ENCODE results near the gene ENAH.

ENAH gene

GRCh38 chr1:225494789-225495359 is 158.0 kb downstream of the ENAH start:
- ATAC-seq (replicated peaks) (no peak), DNase-seq (no peak)
- no peak overlapping the region for H3K4me3 Mint-ChIP-seq
- no peak overlapping the region for H3K27ac Mint-ChIP-seq
- H3K9me3 Mint-ChIP-seq: no peaks in the 10 kb centered on the region
- peaks cover under 1 to 3% of the 10 kb centered on the region in 2 donors for H3K36me3 Mint-ChIP-seq
- peaks cover 6 to 30% of the 10 kb centered on the region in 2 donors for H3K4me1 Mint-ChIP-seq
- no peaks in the 10 kb centered on the region for H3K27me3 Mint-ChIP-seq

GRCh38 chr1:225493591-225494246 is 159.2 kb downstream of the ENAH start:
- Mint-ChIP-seq H3K4me3 (no peak overlapping the region), H3K9me3 (no peaks in the 10 kb centered on the region), H3K27me3 (no peaks in the 10 kb centered on the region), H3K4me1 (peaks cover 5 to 29% of the 10 kb centered on the region in 2 donors), H3K27ac (no peak overlapping the region), H3K36me3 (peaks cover 0 to 2% of the 10 kb centered on the region in 2 donors)
- ATAC-seq (replicated peaks) (no peak), DNase-seq (no peak)

GRCh38 chr1:225488676-225489075 is 164.2 kb downstream of the ENAH start:
- Mint-ChIP-seq H3K4me3 (no peak overlapping the region), H3K4me1 (peaks cover 0 to under 1% of the 10 kb centered on the region in 2 donors), H3K36me3 (no peaks in the 10 kb centered on the region), H3K9me3 (no peaks in the 10 kb centered on the region), H3K27ac (no peak overlapping the region), H3K27me3 (peaks cover 3 to 6% of the 10 kb centered on the region in 2 donors)
- ATAC-seq (replicated peaks): no peak
- no peak for DNase-seq

GRCh38 chr1:225486856-225487255 is 166.1 kb downstream of the ENAH start:
- Mint-ChIP-seq H3K4me3 (no peak overlapping the region), H3K9me3 (no peaks in the 10 kb centered on the region), H3K4me1 (peaks cover 3 to 4% of the 10 kb centered on the region in 2 donors), H3K36me3 (no peaks in the 10 kb centered on the region), H3K27ac (no peak overlapping the region), H3K27me3 (peaks cover 3 to 6% of the 10 kb centered on the region in 2 donors)
- no peak for DNase-seq
- no peak for ATAC-seq (replicated peaks)

- DNase-seq (no peak), ATAC-seq (replicated peaks) (no peak)
- Mint-ChIP-seq H3K4me1 (peaks cover 7 to 9% of the 10 kb centered on the region in 2 donors), H3K27ac (no peak overlapping the region), H3K36me3 (no peaks in the 10 kb centered on the region), H3K9me3 (no peaks in the 10 kb centered on the region), H3K4me3 (no peak overlapping the region), H3K27me3 (peaks cover 3 to 6% of the 10 kb centered on the region in 2 donors)
These were observed 166.9 kb downstream of the ENAH start for GRCh38 chr1:225485991-225486530.

GRCh38 chr1:225485226-225485625 is 167.7 kb downstream of the ENAH start:
- Mint-ChIP-seq H3K4me1 (peaks cover 15 to 18% of the 10 kb centered on the region in 2 donors), H3K4me3 (no peak overlapping the region), H3K27ac (no peak overlapping the region), H3K9me3 (no peaks in the 10 kb centered on the region), H3K27me3 (peaks cover 3 to 6% of the 10 kb centered on the region in 2 donors), H3K36me3 (no peaks in the 10 kb centered on the region)
- ATAC-seq (replicated peaks) (no peak), DNase-seq (no peak)

- no peak overlapping the region for H3K27ac Mint-ChIP-seq
- peaks cover 3 to 6% of the 10 kb centered on the region in 2 donors for H3K27me3 Mint-ChIP-seq
- H3K4me3 Mint-ChIP-seq: no peak overlapping the region
- DNase-seq (no peak), ATAC-seq (replicated peaks) (no peak)
- peaks cover 16 to 21% of the 10 kb centered on the region in 2 donors for H3K4me1 Mint-ChIP-seq
- H3K9me3 Mint-ChIP-seq: no peaks in the 10 kb centered on the region
- no peaks in the 10 kb centered on the region for H3K36me3 Mint-ChIP-seq
These were observed 168.2 kb downstream of the ENAH start for GRCh38 chr1:225484657-225485214.

GRCh38 chr1:225483818-225484656 is 168.9 kb downstream of the ENAH start:
- H3K36me3 Mint-ChIP-seq: no peaks in the 10 kb centered on the region
- no peak overlapping the region for H3K4me3 Mint-ChIP-seq

GRCh38 chr1:225482421-225482950 is 170.4 kb downstream of the ENAH start:
- Mint-ChIP-seq H3K4me1 (peaks cover 26 to 44% of the 10 kb centered on the region in 2 donors), H3K27ac (no peak overlapping the region), H3K9me3 (no peaks in the 10 kb centered on the region), H3K27me3 (peaks cover 3 to 6% of the 10 kb centered on the region in 2 donors), H3K4me3 (no peak overlapping the region), H3K36me3 (peaks cover 0 to 3% of the 10 kb centered on the region in 2 donors)
- DNase-seq (no peak), ATAC-seq (replicated peaks) (no peak)

More at GRCh38 chr1:225483818-225484656, 168.9 kb downstream of the ENAH start:
- Mint-ChIP-seq H3K4me1 (peaks cover 20 to 28% of the 10 kb centered on the region in 2 donors), H3K27me3 (peaks cover 3 to 6% of the 10 kb centered on the region in 2 donors), H3K9me3 (no peaks in the 10 kb centered on the region), H3K27ac (no peak overlapping the region)
- ATAC-seq (replicated peaks) (no peak), DNase-seq (no peak)

GRCh38 chr1:225481738-225482137 is 171.2 kb downstream of the ENAH start:
- Mint-ChIP-seq H3K27me3 (peaks cover 3 to 6% of the 10 kb centered on the region in 2 donors), H3K36me3 (peaks cover 0 to 3% of the 10 kb centered on the region in 2 donors), H3K9me3 (no peaks in the 10 kb centered on the region), H3K4me3 (no peak overlapping the region), H3K4me1 (peaks cover 28 to 51% of the 10 kb centered on the region in 2 donors), H3K27ac (no peak overlapping the region)
- ATAC-seq (replicated peaks) (no peak), DNase-seq (no peak)

GRCh38 chr1:225480825-225481434 is 172.0 kb downstream of the ENAH start:
- Mint-ChIP-seq H3K4me3 (peak overlapping the region in 1 of 2 donors; percentile 2), H3K9me3 (no peaks in the 10 kb centered on the region), H3K36me3 (peaks cover 0 to 3% of the 10 kb centered on the region in 2 donors), H3K27me3 (peaks cover 0 to 6% of the 10 kb centered on the region in 2 donors), H3K4me1 (peaks cover 33 to 56% of the 10 kb centered on the region in 2 donors), H3K27ac (no peak overlapping the region)
- DNase-seq: peak; percentile 56
- ATAC-seq (replicated peaks): peak; percentile 85 to 86

GRCh38 chr1:225479996-225480720 is 172.8 kb downstream of the ENAH start:
- DNase-seq (no peak), ATAC-seq (replicated peaks) (no peak)
- Mint-ChIP-seq H3K4me1 (peaks cover 35 to 56% of the 10 kb centered on the region in 2 donors), H3K36me3 (peaks cover 0 to 3% of the 10 kb centered on the region in 2 donors), H3K27me3 (peaks cover 0 to 6% of the 10 kb centered on the region in 2 donors), H3K9me3 (no peaks in the 10 kb centered on the region), H3K4me3 (no peak overlapping the region), H3K27ac (no peak overlapping the region)

GRCh38 chr1:225479341-225479740 is 173.6 kb downstream of the ENAH start:
- DNase-seq (no peak), ATAC-seq (replicated peaks) (no peak)
- peak overlapping the region; percentile 9 for H3K27ac Mint-ChIP-seq
- H3K36me3 Mint-ChIP-seq: peaks cover 0 to 3% of the 10 kb centered on the region in 2 donors
- H3K4me3 Mint-ChIP-seq: no peak overlapping the region
- peaks cover 0 to 4% of the 10 kb centered on the region in 2 donors for H3K27me3 Mint-ChIP-seq
- H3K4me1 Mint-ChIP-seq: peaks cover 35 to 56% of the 10 kb centered on the region in 2 donors
- no peaks in the 10 kb centered on the region for H3K9me3 Mint-ChIP-seq
